GM23338 (cell line): ENCODE results near the gene PLOD2. TPM values are rescaled to one million over a fixed set of nuclear protein-coding genes. Genes with fewer than 3 reads are reported as not detected.

Experiments
- ATAC-seq: fragments of 200-7000 bp; cut with Tn5 transposase; 3 replicates; pipeline ENCODE4 v1.9.1; 2020
- DNase-seq: peaks from one replicate; pipeline ENCODE4 v3.0.0-alpha.2; 2015; ENCODE audit warnings: low spot score
- H2AFZ ChIP-seq: fragments of 200-600 bp; sonication (generic); 2 replicates; pipeline ENCODE4 v1.8.0; 2016; ENCODE audit warnings: antibody characterized with exemption, mild to moderate bottlenecking, moderate library complexity
- H3F3A ChIP-seq: fragments of 200-600 bp; sonication (generic); replicated peaks from 2 replicates; pipeline ENCODE4 v1.8.0; 2017; ENCODE audit warnings: antibody characterized with exemption, mixed run types, low read depth
- H3K27ac ChIP-seq: fragments of 200-600 bp; sonication (generic); 2 replicates; pipeline ENCODE4 v1.6.1; 2016; ENCODE audit warnings: low read depth
- H3K27me3 ChIP-seq: fragments of 200-600 bp; sonication (generic); 2 replicates; pipeline ENCODE4 v1.8.0; 2016; ENCODE audit warnings: mild to moderate bottlenecking, mixed run types, moderate library complexity; ENCODE audit not compliant: insufficient read depth
- H3K36me3 ChIP-seq: fragments of 200-600 bp; sonication (generic); 2 replicates; pipeline ENCODE4 v1.8.0; 2016; ENCODE audit warnings: mild to moderate bottlenecking; ENCODE audit not compliant: insufficient read depth
- H3K4me1 ChIP-seq: fragments of 200-600 bp; sonication (generic); 2 replicates; pipeline ENCODE4 v1.8.0; 2016; ENCODE audit warnings: mild to moderate bottlenecking, moderate library complexity; ENCODE audit not compliant: insufficient read depth
- H3K4me2 ChIP-seq: fragments of 200-600 bp; sonication (generic); 2 replicates; pipeline ENCODE4 v1.7.1; 2017; ENCODE audit warnings: mixed run types
- H3K4me3 ChIP-seq: fragments of 200-600 bp; sonication (generic); 2 replicates; pipeline ENCODE4 v1.6.1; 2016; ENCODE audit warnings: mixed run types
- H3K79me2 ChIP-seq: fragments of 200-600 bp; sonication (generic); replicated peaks from 2 replicates; pipeline ENCODE4 v1.8.0; 2017; ENCODE audit warnings: mild to moderate bottlenecking; ENCODE audit not compliant: insufficient read depth
- H3K9me2 ChIP-seq: fragments of 200-600 bp; sonication (generic); 2 replicates; pipeline ENCODE4 v1.8.0; 2017; ENCODE audit not compliant: insufficient read depth
- H4K20me1 ChIP-seq: fragments of 200-600 bp; sonication (generic); replicated peaks from 2 replicates; pipeline ENCODE4 v1.8.0; 2017; ENCODE audit warnings: mild to moderate bottlenecking; ENCODE audit not compliant: insufficient read depth
- H3K27ac Mint-ChIP-seq: 2 replicates; pipeline ENCODE4 v1.8.0; 2020; ENCODE audit warnings: inconsistent platforms, mild to moderate bottlenecking, moderate library complexity, mixed read lengths
- H3K27me3 Mint-ChIP-seq: 3 replicates; pipeline ENCODE4 v1.8.0; 2022; ENCODE audit warnings: low read depth, mild to moderate bottlenecking, moderate library complexity, mixed read lengths, inconsistent platforms; ENCODE audit not compliant: insufficient read depth, poor library complexity
- H3K36me3 Mint-ChIP-seq: 3 replicates; pipeline ENCODE4 v1.8.0; 2021; ENCODE audit warnings: low read depth, mild to moderate bottlenecking, inconsistent platforms, moderate library complexity, mixed read lengths
- H3K4me1 Mint-ChIP-seq: 3 replicates; pipeline ENCODE4 v1.8.0; 2020; ENCODE audit warnings: mild to moderate bottlenecking, inconsistent platforms, mixed read lengths
- H3K4me3 Mint-ChIP-seq: 3 replicates; pipeline ENCODE4 v1.8.0; 2021; ENCODE audit warnings: moderate library complexity, mild to moderate bottlenecking, inconsistent platforms, mixed read lengths
- H3K9me3 Mint-ChIP-seq: 3 replicates; pipeline ENCODE4 v1.8.0; 2020; ENCODE audit warnings: moderate library complexity, mild to moderate bottlenecking, inconsistent platforms, mixed read lengths
- CREB1 ChIP-seq: fragments of 250-450 bp; sonication (Bioruptor Pico); IDR thresholded peaks from 2 replicates; pipeline ENCODE4 v1.5.0; 2020; ENCODE audit warnings: low read depth, mild to moderate bottlenecking, moderate library complexity
- ETS1 ChIP-seq: IDR thresholded peaks from 2 replicates; pipeline ENCODE4 v1.6.1; 2016; ENCODE audit warnings: antibody characterized with exemption
- EZH2 ChIP-seq: fragments of 200-600 bp; sonication (generic); IDR thresholded peaks from one replicate; pipeline ENCODE4 v1.8.0; 2017; ENCODE audit warnings: antibody characterized with exemption, mild to moderate bottlenecking, low read depth; ENCODE audit not compliant: unreplicated experiment
- JUNB ChIP-seq: IDR thresholded peaks from one replicate; pipeline ENCODE4 v1.6.1; 2016; ENCODE audit warnings: antibody characterized with exemption; ENCODE audit not compliant: unreplicated experiment
- NANOG ChIP-seq: IDR thresholded peaks from 2 replicates; pipeline ENCODE4 v1.6.1; 2016; ENCODE audit warnings: antibody characterized with exemption, borderline replicate concordance
- POLR2AphosphoS5 ChIP-seq: IDR thresholded peaks from 2 replicates; pipeline ENCODE4 v1.6.1; 2016; ENCODE audit warnings: antibody characterized with exemption, low read depth
- ZNF462 ChIP-seq: fragments of 250-450 bp; sonication (Bioruptor Pico); IDR thresholded peaks from 2 replicates; pipeline ENCODE4 v1.5.0; 2020; ENCODE audit warnings: mild to moderate bottlenecking, moderate library complexity
- polyA plus RNA-seq: library from polyadenylated mRNA; unstranded; fragments of >200 nt; fragmentation: Nextera tagmentation; extraction: Ambion mirVana; gene quantifications from 2 replicates; pipeline ENCODE4 v1.2.1, GENCODE V29; 2016
- total RNA-seq: library from RNA; depleted of rRNA; stranded (reverse); fragments of >200 nt; shearing (Covaris generic); gene quantifications from 2 replicates; pipeline ENCODE4 v1.2.3, GENCODE V29; 2014

Gene PLOD2
- total and polyA plus RNA-seq, 2 experiments from 2014 or later = 26.7 to 30.5 TPM

GRCh38 chr3:146088840-146089239 is 72.1 kb downstream of the PLOD2 start:
- Mint-ChIP-seq H3K36me3 (no peaks in the 10 kb centered on the region), H3K27ac (no peak overlapping the region), H3K4me1 (no peaks in the 10 kb centered on the region), H3K4me3 (no peak overlapping the region), H3K9me3 (no peaks in the 10 kb centered on the region), H3K27me3 (peaks cover 3% of the 10 kb centered on the region)
- Histone ChIP-seq H3K9me2 (no peaks in the 10 kb centered on the region), H3K27me3 (no peaks in the 10 kb centered on the region), H2AFZ (no peak overlapping the region), H4K20me1 (no peaks in the 10 kb centered on the region), H3K4me2 (no peak overlapping the region), H3K27ac (no peak overlapping the region), H3K4me3 (no peak overlapping the region), H3K4me1 (no peaks in the 10 kb centered on the region), H3K79me2 (no peaks in the 10 kb centered on the region), H3F3A (no peaks in the 10 kb centered on the region), H3K36me3 (no peaks in the 10 kb centered on the region)
- DNase-seq (no peak), ATAC-seq (no peak)
- TF ChIP-seq ETS1 = no peak
- no peak for TF ChIP-seq CREB1
- no peak for TF ChIP-seq ZNF462 (CRISPR knock-in tag)
- TF ChIP-seq POLR2AphosphoS5 = no peak

GRCh38 chr3:146087116-146087515 is 73.9 kb downstream of the PLOD2 start:
- H3K9me2 ChIP-seq = no peaks in the 10 kb centered on the region
- Mint-ChIP-seq H3K36me3 (no peaks in the 10 kb centered on the region), H3K4me1 (no peaks in the 10 kb centered on the region), H3K4me3 (no peak overlapping the region), H3K27me3 (no peaks in the 10 kb centered on the region), H3K9me3 (no peaks in the 10 kb centered on the region), H3K27ac (no peak overlapping the region)
- H3K79me2 ChIP-seq = no peaks in the 10 kb centered on the region
- H2AFZ ChIP-seq = no peak overlapping the region
- no peak for ATAC-seq
- TF ChIP-seq NANOG = no peak
- TF ChIP-seq EZH2 = no peak
- no peak for TF ChIP-seq JUNB
- H3F3A ChIP-seq = no peaks in the 10 kb centered on the region
- H3K27me3 ChIP-seq = no peaks in the 10 kb centered on the region
- no peaks in the 10 kb centered on the region for H3K4me1 ChIP-seq
- H3K4me3 ChIP-seq = no peak overlapping the region
- no peak overlapping the region for H3K27ac ChIP-seq
- no peak overlapping the region for H3K4me2 ChIP-seq
- DNase-seq = no peak
- H4K20me1 ChIP-seq = no peaks in the 10 kb centered on the region
- H3K36me3 ChIP-seq = no peaks in the 10 kb centered on the region
